ENCODE measurements around the gene ITIH4.

DNA sequence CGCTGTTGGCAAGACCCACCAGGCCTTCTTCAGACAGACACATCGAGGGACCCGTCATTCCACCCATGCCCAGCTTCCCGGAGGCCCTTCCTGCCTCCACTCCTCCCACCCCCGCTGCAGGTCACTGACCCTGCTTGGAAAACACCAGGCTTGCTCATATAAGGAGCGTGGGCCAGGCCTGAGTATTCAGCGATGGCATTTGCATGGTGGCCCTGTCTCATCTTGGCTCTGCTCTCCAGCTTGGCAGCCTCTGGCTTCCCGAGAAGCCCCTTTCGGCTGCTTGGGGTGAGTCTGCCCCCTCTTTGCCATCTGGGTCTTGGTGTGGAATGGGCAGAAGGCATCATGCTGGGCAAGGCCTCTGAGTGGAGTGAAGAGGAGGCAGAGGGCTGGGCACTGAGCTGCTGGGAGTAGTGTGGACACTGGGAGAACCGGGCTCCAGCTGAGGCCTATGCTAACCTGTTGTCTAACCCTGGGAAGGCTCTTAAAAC is 35.8 kb downstream of the ITIH4 start, which contains the start of gene ITIH3:
- TF ChIP-seq ZNF292 (tag by site-specific recombination; IDR thresholded peaks at IDR 0.05; ENCODE audit: borderline replicate concordance, low read depth) (no peak), CTCF (tag by site-specific recombination; IDR thresholded peaks at IDR 0.05) (no peak)
- TF ChIP-seq, protein P1, sequence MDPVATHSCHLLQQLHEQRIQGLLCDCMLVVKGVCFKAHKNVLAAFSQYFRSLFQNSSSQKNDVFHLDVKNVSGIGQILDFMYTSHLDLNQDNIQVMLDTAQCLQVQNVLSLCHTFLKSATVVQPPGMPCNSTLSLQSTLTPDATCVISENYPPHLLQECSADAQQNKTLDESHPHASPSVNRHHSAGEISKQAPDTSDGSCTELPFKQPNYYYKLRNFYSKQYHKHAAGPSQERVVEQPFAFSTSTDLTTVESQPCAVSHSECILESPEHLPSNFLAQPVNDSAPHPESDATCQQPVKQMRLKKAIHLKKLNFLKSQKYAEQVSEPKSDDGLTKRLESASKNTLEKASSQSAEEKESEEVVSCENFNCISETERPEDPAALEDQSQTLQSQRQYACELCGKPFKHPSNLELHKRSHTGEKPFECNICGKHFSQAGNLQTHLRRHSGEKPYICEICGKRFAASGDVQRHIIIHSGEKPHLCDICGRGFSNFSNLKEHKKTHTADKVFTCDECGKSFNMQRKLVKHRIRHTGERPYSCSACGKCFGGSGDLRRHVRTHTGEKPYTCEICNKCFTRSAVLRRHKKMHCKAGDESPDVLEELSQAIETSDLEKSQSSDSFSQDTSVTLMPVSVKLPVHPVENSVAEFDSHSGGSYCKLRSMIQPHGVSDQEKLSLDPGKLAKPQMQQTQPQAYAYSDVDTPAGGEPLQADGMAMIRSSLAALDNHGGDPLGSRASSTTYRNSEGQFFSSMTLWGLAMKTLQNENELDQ (tag by site-specific recombination; IDR thresholded peaks at IDR 0.05; ENCODE audit: low read depth), result no peak

Measured in HEK293 (cell line).